Stimulated activated CD4-positive, alpha-beta T cell treated with anti-CD3 and anti-CD28 coated beads, Interleukin-2, amount 100 ng/mL, for 48 hours (primary cell): ENCODE results near the gene RUNX2.

Experiments used
- DNase-seq, 2 donors: peaks; one replicate each; pipeline ENCODE4 v3.0.0-alpha.2; 2020

RUNX2 gene

GRCh38 chr6:45415788-45416518 is 87.8 kb downstream of the RUNX2 start:
- no peak for DNase-seq

DNA sequence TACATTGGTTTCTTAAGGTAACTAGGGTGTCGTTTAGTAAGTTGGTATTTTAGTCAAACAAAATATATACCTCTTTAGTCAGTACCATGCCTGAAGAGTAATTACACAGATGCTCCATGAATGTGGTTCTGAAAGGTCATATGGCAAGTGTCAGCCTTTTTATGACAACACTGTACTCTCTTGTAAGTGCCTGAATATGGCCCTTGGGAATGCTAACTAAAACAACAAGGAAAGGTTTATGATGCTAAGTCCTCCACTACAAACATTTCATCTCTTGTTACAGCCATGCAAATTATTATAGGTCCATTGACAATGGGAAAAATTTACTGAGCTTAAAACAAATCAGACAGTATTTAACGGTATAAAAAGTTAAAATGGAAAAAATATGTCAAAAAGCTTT is 88.6 kb downstream of the RUNX2 start:
- DNase-seq: no peak

GRCh38 chr6:45417436-45417835 is 89.3 kb downstream of the RUNX2 start:
- DNase-seq: no peak

DNA sequence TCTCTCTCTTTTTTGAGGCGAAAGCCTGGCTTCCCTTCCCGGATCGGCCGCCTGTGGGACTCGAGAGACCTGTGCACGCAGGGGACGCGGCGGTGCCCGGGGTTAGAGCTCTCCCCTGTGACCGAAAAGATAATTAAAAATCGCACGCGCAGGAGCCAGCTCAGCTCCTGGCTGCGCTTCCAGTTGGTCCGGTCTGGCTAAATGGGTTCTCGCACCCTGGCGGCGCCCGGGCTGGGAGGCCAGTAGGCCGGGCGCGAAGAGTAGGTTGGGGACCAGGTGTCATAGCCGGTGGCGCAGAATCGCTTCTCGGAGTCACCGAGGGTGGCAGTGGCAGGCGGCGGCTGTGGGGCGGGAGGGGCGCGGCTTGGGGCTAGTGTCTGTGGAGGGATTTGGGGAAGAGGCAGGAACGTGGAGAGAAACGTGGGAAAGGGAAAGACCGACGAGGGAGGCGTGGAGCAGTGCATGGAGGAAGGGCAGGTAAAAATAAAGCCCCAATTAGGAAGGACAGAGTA is 91.5 kb downstream of the RUNX2 start:
- peak; percentile 57 for DNase-seq

- DNase-seq: peak; percentile 32 to 58
Observed at GRCh38 chr6:45420083-45420908, 92.2 kb downstream of the RUNX2 start.

GRCh38 chr6:45420909-45421708 is 93.0 kb downstream of the RUNX2 start:
- no peak for DNase-seq

GRCh38 chr6:45421709-45422502 is 93.8 kb downstream of the RUNX2 start:
- DNase-seq: peak; percentile 34 to 54

DNA sequence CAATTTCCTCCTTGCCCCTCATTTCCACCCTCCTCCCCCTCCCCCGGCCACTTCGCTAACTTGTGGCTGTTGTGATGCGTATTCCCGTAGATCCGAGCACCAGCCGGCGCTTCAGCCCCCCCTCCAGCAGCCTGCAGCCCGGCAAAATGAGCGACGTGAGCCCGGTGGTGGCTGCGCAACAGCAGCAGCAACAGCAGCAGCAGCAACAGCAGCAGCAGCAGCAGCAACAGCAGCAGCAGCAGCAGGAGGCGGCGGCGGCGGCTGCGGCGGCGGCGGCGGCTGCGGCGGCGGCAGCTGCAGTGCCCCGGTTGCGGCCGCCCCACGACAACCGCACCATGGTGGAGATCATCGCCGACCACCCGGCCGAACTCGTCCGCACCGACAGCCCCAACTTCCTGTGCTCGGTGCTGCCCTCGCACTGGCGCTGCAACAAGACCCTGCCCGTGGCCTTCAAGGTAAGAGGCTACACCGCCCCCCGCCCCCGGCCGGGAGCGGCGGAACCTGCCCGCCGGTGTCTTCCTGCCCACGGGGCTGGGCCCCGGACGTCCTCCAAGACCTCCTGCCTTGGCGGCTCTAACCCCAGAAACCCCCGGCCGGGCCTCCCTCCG is 94.5 kb downstream of the RUNX2 start:
- peak; percentile 25 to 41 for DNase-seq

- DNase-seq: peak; percentile 38 to 42
Observed at GRCh38 chr6:45423111-45423823, 95.1 kb downstream of the RUNX2 start.

DNA sequence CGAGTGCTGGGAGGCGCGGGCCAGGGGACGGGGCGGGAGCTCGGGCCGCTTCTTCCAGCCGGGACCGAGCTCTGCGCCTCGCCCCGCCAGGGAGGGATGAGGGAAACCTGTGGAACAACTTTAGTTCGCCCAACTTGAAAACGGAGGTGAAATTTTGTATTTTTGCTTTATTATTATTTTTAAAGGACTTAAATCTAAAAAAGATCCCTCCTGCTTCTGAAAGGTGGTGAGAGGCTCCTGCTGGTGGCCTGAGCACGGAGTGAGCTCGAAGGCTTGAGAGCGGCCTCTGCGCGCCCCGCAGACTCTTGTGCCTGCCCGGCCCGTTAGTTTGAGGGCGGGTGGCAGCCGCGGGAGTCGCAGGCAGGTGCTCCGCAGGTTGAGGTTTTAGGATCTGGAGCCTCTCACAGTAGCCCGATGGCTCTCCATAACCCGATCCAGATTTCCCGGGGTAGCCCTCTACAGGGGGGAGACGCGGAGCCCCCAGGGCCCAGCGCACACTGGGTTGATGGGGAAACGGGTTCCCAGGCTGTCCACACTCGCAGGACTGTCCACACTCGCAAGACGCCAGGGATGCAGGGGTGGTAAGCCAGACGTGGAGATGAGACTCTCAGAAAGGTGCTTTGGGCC is 95.8 kb downstream of the RUNX2 start:
- peak in 1 of 2 donors; percentile 18 for DNase-seq

DNA sequence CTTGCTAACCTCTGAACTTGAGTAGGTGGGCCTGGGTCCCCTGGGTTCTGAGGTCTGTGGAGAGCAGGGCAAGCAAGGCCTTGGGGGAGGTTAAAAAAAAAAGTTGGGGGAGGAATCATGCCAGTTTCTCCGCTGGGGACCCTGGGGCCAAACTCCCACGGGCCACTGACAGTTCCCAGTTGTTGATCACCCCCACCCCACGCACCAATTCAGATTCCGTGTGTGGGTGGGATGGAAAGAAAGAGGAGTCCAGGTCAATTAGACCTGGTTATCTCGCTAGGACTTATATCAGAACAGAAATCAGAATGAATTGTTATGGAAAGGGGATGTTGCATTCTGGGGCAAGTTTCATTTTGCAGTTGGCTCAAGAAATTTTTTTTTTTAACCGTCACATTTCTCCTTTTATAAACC is 96.3 kb downstream of the RUNX2 start:
- peak in 1 of 2 donors; percentile 34 for DNase-seq

DNA sequence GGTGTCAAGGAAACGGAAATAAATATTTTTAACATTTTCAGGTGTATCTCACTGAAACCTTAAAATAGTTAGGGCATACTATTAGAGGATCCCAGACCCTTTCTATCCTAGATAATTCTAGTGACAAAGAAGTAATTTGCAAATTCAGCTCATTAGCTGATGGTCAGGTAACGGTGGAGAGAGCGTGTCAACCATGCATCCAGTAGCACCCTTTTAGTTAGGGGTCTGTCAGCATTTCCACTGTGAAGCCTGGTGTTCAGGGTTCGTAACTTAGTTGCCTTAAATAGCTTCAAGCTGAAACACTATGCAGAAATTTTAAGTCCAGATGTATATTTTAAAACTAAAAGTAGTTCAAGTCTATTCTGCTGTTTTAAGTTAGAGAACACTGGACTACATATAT is 98.1 kb downstream of the RUNX2 start:
- DNase-seq: no peak

GRCh38 chr6:45427726-45428125 is 99.6 kb downstream of the RUNX2 start:
- no peak for DNase-seq

DNA sequence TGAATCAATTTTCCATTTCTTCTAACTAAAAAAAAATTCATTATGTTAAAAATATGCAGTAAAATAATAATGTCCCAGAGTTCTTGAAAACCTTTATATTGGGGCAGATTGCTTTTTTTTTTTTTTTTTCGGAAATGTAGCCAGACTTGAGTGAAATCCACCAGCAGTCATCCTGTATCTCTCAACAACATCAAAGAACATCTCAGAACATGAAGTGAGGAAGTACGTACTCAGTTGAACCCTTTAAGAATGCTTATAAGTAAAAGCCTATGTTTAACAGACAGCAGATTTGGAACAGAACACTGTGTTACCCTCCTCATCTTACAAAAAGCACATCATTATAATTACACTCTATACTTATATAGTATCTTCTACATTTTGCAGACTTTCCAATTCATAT is 100.6 kb downstream of the RUNX2 start:
- DNase-seq: no peak

- no peak for DNase-seq
Observed at GRCh38 chr6:45430590-45431202, 102.6 kb downstream of the RUNX2 start.

- no peak for DNase-seq
Observed at GRCh38 chr6:45431317-45432065, 103.4 kb downstream of the RUNX2 start.

GRCh38 chr6:45432977-45433376 is 104.8 kb downstream of the RUNX2 start:
- no peak for DNase-seq

DNA sequence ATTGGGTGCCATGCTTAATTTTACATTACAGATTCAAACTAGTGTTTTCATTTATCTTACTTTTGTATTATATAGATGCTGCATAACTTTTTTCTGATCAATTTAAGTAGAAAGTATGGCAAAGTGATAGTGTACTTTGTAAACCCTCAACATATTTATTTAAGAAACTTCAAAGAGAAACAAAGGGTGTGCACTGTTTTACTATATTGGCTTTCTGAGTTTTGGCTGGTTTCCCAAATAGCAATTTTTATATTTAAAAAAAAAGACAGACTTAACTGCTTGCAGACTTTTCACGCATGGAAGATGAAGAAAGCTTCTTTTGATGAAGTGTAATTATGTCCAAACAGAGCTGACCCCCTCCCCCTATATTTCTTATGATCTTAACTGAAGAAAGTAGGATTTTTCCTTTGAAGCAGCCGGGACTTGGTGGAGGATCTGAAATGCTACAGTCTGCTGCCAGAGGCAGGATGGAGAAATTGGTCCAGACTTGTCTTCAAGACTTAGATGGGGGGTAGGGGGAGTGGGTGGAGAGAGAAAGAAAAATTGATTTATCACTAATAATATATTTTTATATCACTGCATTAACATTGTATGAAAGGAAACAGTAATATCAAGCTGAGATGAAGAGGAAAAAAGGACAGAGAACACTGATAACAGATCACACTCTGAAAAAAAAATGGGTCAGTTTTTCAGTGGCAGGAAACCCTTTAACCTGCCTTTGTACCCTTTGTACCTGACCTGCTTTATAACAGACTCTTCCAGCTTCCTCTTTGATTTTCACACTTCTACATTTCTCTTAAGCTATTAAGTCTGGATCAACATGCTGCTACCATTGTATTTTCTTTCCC is 105.6 kb downstream of the RUNX2 start:
- DNase-seq: no peak

- no peak for DNase-seq
Observed at GRCh38 chr6:45434381-45434700, 106.2 kb downstream of the RUNX2 start.
